HL-60 (cell line): Measurements from ENCODE around the gene FRG2B.
"Not testable (repeated sequence)": the region's sequence is repeated elsewhere in the genome, so short reads cannot be mapped to it uniquely, and the experiment has no call there.

Experiments
- DNase-seq, 2 experiments: peaks; one replicate each; pipeline ENCODE4 v3.0.0-alpha.2; 2010 to 2020; ENCODE audit warnings: low read depth in 1 of 2, low spot score in 1 of 2
- H3K27ac ChIP-seq: fragments of 250-450 bp; sonication (Bioruptor Pico); replicated peaks from 2 replicates; pipeline ENCODE4 v1.5.1; 2020; ENCODE audit warnings: mild to moderate bottlenecking, moderate library complexity
- H3K27me3 ChIP-seq: fragments of 250-450 bp; sonication (Bioruptor Pico); 2 replicates; pipeline ENCODE4 v1.5.1; 2021; ENCODE audit warnings: mild to moderate bottlenecking, moderate library complexity; ENCODE audit not compliant: insufficient read depth, poor library complexity, severe bottlenecking
- H3K4me3 ChIP-seq: replicated peaks from 2 replicates; pipeline ENCODE4 v1.5.1; 2011; ENCODE audit warnings: mild to moderate bottlenecking, control low read depth, low read length; ENCODE audit not compliant: insufficient read depth
- POLR2AphosphoS5 ChIP-seq: IDR thresholded peaks from 2 replicates; pipeline ENCODE4 v1.6.1; 2012; ENCODE audit warnings: low read depth
- REST ChIP-seq: IDR thresholded peaks from 2 replicates; pipeline ENCODE4 v1.6.1; 2012; ENCODE audit warnings: low read depth; ENCODE audit not compliant: insufficient replicate concordance
- SPI1 ChIP-seq: IDR thresholded peaks from 2 replicates; pipeline ENCODE4 v1.6.1; 2012; ENCODE audit warnings: low read depth, mild to moderate bottlenecking, borderline replicate concordance

The FRG2B gene

GRCh38 chr10:133590226-133590969 is 36.2 kb downstream of the FRG2B start:
- Histone ChIP-seq H3K4me3 (no peak overlapping the region), H3K27ac (no peak overlapping the region), H3K27me3 (no peaks in the 10 kb centered on the region)
- TF ChIP-seq REST (no peak), POLR2AphosphoS5 (no peak), SPI1 (no peak)
- DNase-seq: no peak

GRCh38 chr10:133577037-133577436 is 49.6 kb downstream of the FRG2B start:
- DNase-seq, H3K27ac ChIP-seq, H3K4me3 ChIP-seq, H3K27me3 ChIP-seq: not testable (repeated sequence)
